ENCODE measurements around the gene RTCA. TPM values are rescaled to one million over a fixed set of nuclear protein-coding genes. Genes with fewer than 3 reads are reported as not detected.
"Not testable (repeated sequence)": the region's sequence is repeated elsewhere in the genome, so short reads cannot be mapped to it uniquely, and the experiment has no call there.

RTCA gene
- polyA plus RNA-seq, 3 donors: 29.9 to 36.7 (median 34.6) TPM

- no peak for DNase-seq (ENCODE audit: extremely low read depth in 1 of 11, low read depth in 9 of 11, low spot score in 4 of 11)
These were observed 30.1 kb downstream of the RTCA start for GRCh38 chr1:100296140-100296539.

- DNase-seq (ENCODE audit: extremely low read depth in 1 of 11, low read depth in 9 of 11, low spot score in 4 of 11): not testable (repeated sequence)
These were observed 31.0 kb downstream of the RTCA start for GRCh38 chr1:100296997-100297396.

- no peak for DNase-seq (ENCODE audit: extremely low read depth in 1 of 11, low read depth in 9 of 11, low spot score in 4 of 11)
These were observed 32.5 kb downstream of the RTCA start for GRCh38 chr1:100298512-100298911.

- DNase-seq (ENCODE audit: extremely low read depth in 1 of 11, low read depth in 9 of 11, low spot score in 4 of 11): no peak
These were observed 33.7 kb downstream of the RTCA start for GRCh38 chr1:100299521-100300222.

GRCh38 chr1:100300691-100301090 lies 34.7 kb downstream of the RTCA start:
- no peak for DNase-seq (ENCODE audit: extremely low read depth in 1 of 11, low read depth in 9 of 11, low spot score in 4 of 11)

GRCh38 chr1:100302739-100303138 lies 36.7 kb downstream of the RTCA start:
- DNase-seq (ENCODE audit: extremely low read depth in 1 of 11, low read depth in 9 of 11, low spot score in 4 of 11): no peak

- DNase-seq (ENCODE audit: extremely low read depth in 1 of 11, low read depth in 9 of 11, low spot score in 4 of 11): no peak
These were observed 38.2 kb downstream of the RTCA start for GRCh38 chr1:100304227-100304626.

GRCh38 chr1:100304921-100305320 lies 38.9 kb downstream of the RTCA start:
- DNase-seq (ENCODE audit: extremely low read depth in 1 of 11, low read depth in 9 of 11, low spot score in 4 of 11): no peak

- no peak for DNase-seq (ENCODE audit: extremely low read depth in 1 of 11, low read depth in 9 of 11, low spot score in 4 of 11)
These were observed 39.9 kb downstream of the RTCA start for GRCh38 chr1:100305954-100306353.

GRCh38 chr1:100306735-100307313 lies 40.8 kb downstream of the RTCA start:
- no peak for DNase-seq (ENCODE audit: extremely low read depth in 1 of 11, low read depth in 9 of 11, low spot score in 4 of 11)

GRCh38 chr1:100308777-100309176 lies 42.8 kb downstream of the RTCA start:
- no peak for DNase-seq (ENCODE audit: extremely low read depth in 1 of 11, low read depth in 9 of 11, low spot score in 4 of 11)

GRCh38 chr1:100309863-100310262 lies 43.8 kb downstream of the RTCA start:
- no peak for DNase-seq (ENCODE audit: extremely low read depth in 1 of 11, low read depth in 9 of 11, low spot score in 4 of 11)

- no peak for DNase-seq (ENCODE audit: extremely low read depth in 1 of 11, low read depth in 9 of 11, low spot score in 4 of 11)
These were observed 47.4 kb downstream of the RTCA start for GRCh38 chr1:100313382-100313781.

GRCh38 chr1:100316622-100317021 lies 50.6 kb downstream of the RTCA start:
- DNase-seq (ENCODE audit: extremely low read depth in 1 of 11, low read depth in 9 of 11, low spot score in 4 of 11): no peak

- DNase-seq (ENCODE audit: extremely low read depth in 1 of 11, low read depth in 9 of 11, low spot score in 4 of 11): no peak
These were observed 54.5 kb downstream of the RTCA start for GRCh38 chr1:100320311-100321099.

- DNase-seq (ENCODE audit: extremely low read depth in 1 of 11, low read depth in 9 of 11, low spot score in 4 of 11): no peak
These were observed 55.1 kb downstream of the RTCA start for GRCh38 chr1:100321100-100321493.

GRCh38 chr1:100321506-100321905 lies 55.5 kb downstream of the RTCA start:
- DNase-seq (ENCODE audit: extremely low read depth in 1 of 11, low read depth in 9 of 11, low spot score in 4 of 11): no peak

- peak in 1 of 11 donors; percentile 3 for DNase-seq (ENCODE audit: extremely low read depth in 1 of 11, low read depth in 9 of 11, low spot score in 4 of 11)
These were observed 56.6 kb downstream of the RTCA start for GRCh38 chr1:100322436-100323211.

GRCh38 chr1:100323419-100324106 lies 57.5 kb downstream of the RTCA start:
- DNase-seq (ENCODE audit: extremely low read depth in 1 of 11, low read depth in 9 of 11, low spot score in 4 of 11): no peak

Measured in renal cortex interstitium (tissue), 11 donors.